ENCODE measurements around the gene DISP3. TPM values are rescaled to one million over a fixed set of nuclear protein-coding genes. Genes with fewer than 3 reads are reported as not detected.

DISP3 gene
- total RNA-seq, 1 experiment from 2014 or later, result 2.3 TPM

GRCh38 chr1:11496551-11497080 is 17.7 kb downstream of the DISP3 start (continued):
- no peak for TF ChIP-seq ZBTB33 (IDR thresholded peaks at IDR 0.05; ENCODE audit: extremely low read depth, insufficient replicate concordance, low read length)
- no peak for TF ChIP-seq MAX (IDR thresholded peaks at IDR 0.05)
- TF ChIP-seq EGR1 (IDR thresholded peaks at IDR 0.05; ENCODE audit: low read depth), result no peak
- no peak for TF ChIP-seq CEBPB (IDR thresholded peaks at IDR 0.05; ENCODE audit: low read depth)
- no peak for TF ChIP-seq EZH2phosphoT487 (IDR thresholded peaks at IDR 0.05; ENCODE audit: borderline replicate concordance)

GRCh38 chr1:11498956-11499594 is 20.1 kb downstream of the DISP3 start:
- intact Hi-C loops (cut with micrococcal nuclease), result no loop called here
- CTCF ChIA-PET, result no interaction called here

More at GRCh38 chr1:11498956-11499594, 20.1 kb downstream of the DISP3 start:
- H2AFZ ChIP-seq (ENCODE audit: low read depth, low read length, poor library complexity, severe bottlenecking), result no peak overlapping the region
- H3K9me3 ChIP-seq (ENCODE audit: control insufficient read depth in 1 of 2, insufficient read depth in 1 of 2, low read depth in 1 of 2, low read length in 2 of 2), result peaks cover 0 to 2% of the 10 kb centered on the region in 2 experiments; a peak in 1 of 4 replicates
- ATAC-seq (no peak), DNase-seq (ENCODE audit: low read depth, low spot score) (no peak)
- no peaks in the 10 kb centered on the region for H3K9me2 ChIP-seq (ENCODE audit: insufficient read depth)
- no peak overlapping the region for H3K4me3 ChIP-seq (replicated peaks in 1 of 2; ENCODE audit: low read depth in 1 of 2, low read length in 2 of 2)
- H3K27me3 ChIP-seq (ENCODE audit: insufficient read depth, low read length), result no peaks in the 10 kb centered on the region
- ChIA-PET RAD21 (ENCODE audit: low non-redundant PET in 1 of 2, low total read pairs in 2 of 2, uncharacterized antibody in 2 of 2, unreplicated experiment in 2 of 2) (no interaction called here), POLR2A (no interaction called here)
- no peaks in the 10 kb centered on the region for H3K79me2 ChIP-seq (ENCODE audit: insufficient read depth, low read length)
- no peak overlapping the region for H3K4me2 ChIP-seq (ENCODE audit: low read length)
- H3K4me1 ChIP-seq (ENCODE audit: control insufficient read depth in 1 of 2, insufficient read depth in 2 of 2, low read length in 2 of 2), result no peaks in the 10 kb centered on the region
- BruUV-seq (replicated peaks), result no TSS peak
- H3K36me3 ChIP-seq (ENCODE audit: control insufficient read depth in 1 of 2, insufficient read depth in 2 of 2, low read length in 2 of 2), result no peaks in the 10 kb centered on the region
- TF ChIP-seq TCF7L2 (IDR thresholded peaks at IDR 0.05; ENCODE audit: borderline replicate concordance, extremely low read depth, insufficient read depth, insufficient read length) (no peak), CEBPB (IDR thresholded peaks at IDR 0.05; ENCODE audit: low read depth) (no peak), JUND (IDR thresholded peaks at IDR 0.05) (no peak), POLR2AphosphoS5 (IDR thresholded peaks at IDR 0.05; ENCODE audit: low read depth, low read length) (no peak), ZBTB33 (IDR thresholded peaks at IDR 0.05; ENCODE audit: extremely low read depth, insufficient replicate concordance, low read length) (no peak), ZNF274 (IDR thresholded peaks at IDR 0.05; ENCODE audit: low read depth, low read length) (no peak), MAX (IDR thresholded peaks at IDR 0.05) (no peak), EZH2 (IDR thresholded peaks at IDR 0.05) (no peak)
- no peak overlapping the region for H3K27ac ChIP-seq (ENCODE audit: low read depth, low read length)
- no peaks in the 10 kb centered on the region for H4K20me1 ChIP-seq (ENCODE audit: insufficient read depth)
- H3K9ac ChIP-seq (ENCODE audit: low read length), result no peak overlapping the region

Data from HCT116 (cell line).